ENCODE results near the gene GRIA4. TPM values are rescaled to one million over a fixed set of nuclear protein-coding genes. Genes with fewer than 3 reads are reported as not detected.
"Not testable (repeated sequence)": the region's sequence is repeated elsewhere in the genome, so short reads cannot be mapped to it uniquely, and the experiment has no call there.

Gene GRIA4
- total and polyA plus RNA-seq, 11 donors = 0.45 TPM; not detected in 10

- ATAC-seq (no peak), DNase-seq (no peak)
- Histone ChIP-seq H3K4me3 (no peak overlapping the region), H3K9me3 (peaks cover 0 to 10% (median 2%) of the 10 kb centered on the region in 12 donors), H3K36me3 (no peaks in the 10 kb centered on the region), H3K27me3 (peaks cover 0 to 7% (median 0%) of the 10 kb centered on the region in 9 donors), H3K4me1 (no peaks in the 10 kb centered on the region), H3K27ac (no peak overlapping the region)
- TF ChIP-seq POLR2A (IDR thresholded peaks at IDR 0.05) (no peak), CTCF (IDR thresholded peaks at IDR 0.05) (no peak)
- intact Hi-C loops (cut with DNase I) = no loop called here
- 73 to 77% (median 75%) methylated on average over 8 of the region's 8 CpGs for WGBS, 4 donors
These were observed 260.7 kb downstream of the GRIA4 start for GRCh38 chr11:105870516-105871113.

GRCh38 chr11:105878510-105878909 is 268.6 kb downstream of the GRIA4 start:
- no peaks in the 10 kb centered on the region for H3K4me1 ChIP-seq
- no peak overlapping the region for H3K27ac ChIP-seq
- peaks cover 0 to 14% (median 2%) of the 10 kb centered on the region in 12 donors for H3K9me3 ChIP-seq
- DNase-seq (no peak), ATAC-seq (no peak)
- H3K4me3 ChIP-seq = no peak overlapping the region
- TF ChIP-seq POLR2A (IDR thresholded peaks at IDR 0.05) = no peak
- TF ChIP-seq CTCF (IDR thresholded peaks at IDR 0.05) = no peak
- H3K27me3 ChIP-seq = no peaks in the 10 kb centered on the region
- 83 to 89% (median 86%) methylated on average over 2 to 3 of the region's 3 CpGs for WGBS, 4 donors
- H3K36me3 ChIP-seq = no peaks in the 10 kb centered on the region
- intact Hi-C loops (cut with DNase I) = no loop called here

- ATAC-seq; intact Hi-C loops (cut with DNase I); H3K27me3 ChIP-seq; H3K27ac ChIP-seq; H3K4me3 ChIP-seq; H3K36me3 ChIP-seq; H3K4me1 ChIP-seq; DNase-seq: not testable (repeated sequence)
- peaks cover 0 to 13% (median 1%) of the 10 kb centered on the region in 12 donors for H3K9me3 ChIP-seq
- WGBS, 4 donors = 54 to 86% (median 74%) methylated on average over 4 to 5 of the region's 5 CpGs
These were observed 269.1 kb downstream of the GRIA4 start for GRCh38 chr11:105878927-105879326.

- TF ChIP-seq CTCF (IDR thresholded peaks at IDR 0.05) (no peak), POLR2A (IDR thresholded peaks at IDR 0.05) (no peak)
- intact Hi-C loops (cut with DNase I) = no loop called here
- Histone ChIP-seq H3K4me1 (no peaks in the 10 kb centered on the region), H3K4me3 (no peak overlapping the region), H3K27me3 (no peaks in the 10 kb centered on the region), H3K9me3 (peaks cover 0 to 4% (median 0%) of the 10 kb centered on the region in 12 donors), H3K36me3 (no peaks in the 10 kb centered on the region), H3K27ac (no peak overlapping the region)
- DNase-seq (no peak), ATAC-seq (no peak)
These were observed 271.2 kb downstream of the GRIA4 start for GRCh38 chr11:105881027-105881426.

- intact Hi-C loops (cut with DNase I) = no loop called here
- ATAC-seq (no peak), DNase-seq (no peak)
- no peak overlapping the region for H3K4me3 ChIP-seq
- TF ChIP-seq CTCF (IDR thresholded peaks at IDR 0.05) (no peak), POLR2A (IDR thresholded peaks at IDR 0.05) (no peak)
- H3K36me3 ChIP-seq = no peaks in the 10 kb centered on the region
- H3K27ac ChIP-seq = no peak overlapping the region
- no peaks in the 10 kb centered on the region for H3K9me3 ChIP-seq
- WGBS, 4 donors = 52 to 67% (median 61%) methylated on average over 3 of the region's 3 CpGs
- H3K4me1 ChIP-seq = no peaks in the 10 kb centered on the region
- H3K27me3 ChIP-seq = no peaks in the 10 kb centered on the region
These were observed 274.6 kb downstream of the GRIA4 start for GRCh38 chr11:105884436-105884835.

All from heart left ventricle (tissue), 16 donors.